B cell (primary cell): Measurements from ENCODE around the gene PPP4C.

Experiments used
- CTCF ChIP-seq: fragments of 200-600 bp; IDR thresholded peaks from one replicate; pipeline ENCODE4 v1.8.0; 2022; ENCODE audit warnings: antibody characterized with exemption, mild to moderate bottlenecking
- EZH2 ChIP-seq: IDR thresholded peaks from 2 replicates; pipeline ENCODE4 v1.6.1; 2012; ENCODE audit warnings: borderline replicate concordance, low read depth, mild to moderate bottlenecking, moderate library complexity, low read length; ENCODE audit not compliant: insufficient read depth, poor library complexity, severe bottlenecking

- no peak for TF ChIP-seq CTCF
- TF ChIP-seq EZH2: no peak
Observed at GRCh38 chr16:30108059-30108850, 32.5 kb downstream of the PPP4C start.
